Suprapubic skin (tissue), 4 donors: ENCODE results near the gene KCNG2.

Experiments
- POLR2A ChIP-seq, 2 donors: fragments of 450-650 bp; IDR thresholded peaks; one replicate each; pipeline ENCODE4 v1.6.1; 2017; ENCODE audit warnings: antibody characterized with exemption in 2 of 2, mild to moderate bottlenecking in 2 of 2, moderate library complexity in 2 of 2
- POLR2AphosphoS5 ChIP-seq, 3 donors: sonication (generic); formaldehyde crosslinking; IDR thresholded peaks; one replicate each; pipeline ENCODE4 v1.6.1; 2017; ENCODE audit warnings: antibody characterized with exemption in 3 of 3
- TF ChIP-seq, protein P1 (sequence below), 2 donors: fragments of 200-600 bp in 1 of 2; fragments of 450-650 bp in 1 of 2; sonication (generic) in 1 of 2; IDR thresholded peaks; one replicate each; pipeline ENCODE4 v1.5.1; 2016 to 2019; ENCODE audit warnings: antibody characterized with exemption in 2 of 2, mild to moderate bottlenecking in 1 of 2, moderate library complexity in 1 of 2

DNA sequence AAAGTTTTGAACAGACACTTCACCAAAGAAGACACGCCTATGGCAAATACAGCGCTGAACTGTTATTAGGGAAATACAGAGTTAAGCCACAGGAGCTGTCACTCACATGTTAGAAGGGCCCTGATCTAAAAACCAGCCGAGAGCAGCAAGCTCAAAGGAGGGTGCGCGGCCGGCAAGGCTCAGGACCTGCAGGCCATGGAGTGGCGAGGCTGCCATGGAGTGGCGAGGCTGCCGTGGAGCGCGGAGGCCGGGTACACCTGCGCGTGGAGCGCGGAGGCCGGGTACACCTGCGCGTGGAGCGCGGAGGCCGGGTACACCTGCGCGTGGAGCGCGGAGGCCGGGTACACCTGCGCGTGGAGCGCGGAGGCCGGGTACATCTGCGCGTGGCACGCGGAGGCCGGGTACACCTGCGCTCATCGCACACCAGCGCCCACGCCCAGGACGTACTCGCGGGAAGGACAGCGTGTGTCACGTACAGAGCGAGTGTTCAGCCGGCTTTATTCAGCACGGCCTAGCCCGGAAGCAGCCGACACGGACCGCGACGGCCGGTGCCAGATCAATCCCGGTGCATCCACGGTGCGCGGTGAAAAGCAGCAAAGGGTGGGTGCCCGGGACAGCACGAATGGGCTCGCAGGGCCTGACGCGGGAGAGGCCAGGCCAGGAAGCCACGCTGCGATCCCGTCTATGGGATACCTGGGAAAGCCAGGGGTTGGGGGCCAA lies 84.9 kb downstream of the KCNG2 start:
- no peak for TF ChIP-seq POLR2A (IDR thresholded peaks at IDR 0.05)
- TF ChIP-seq, protein P1, sequence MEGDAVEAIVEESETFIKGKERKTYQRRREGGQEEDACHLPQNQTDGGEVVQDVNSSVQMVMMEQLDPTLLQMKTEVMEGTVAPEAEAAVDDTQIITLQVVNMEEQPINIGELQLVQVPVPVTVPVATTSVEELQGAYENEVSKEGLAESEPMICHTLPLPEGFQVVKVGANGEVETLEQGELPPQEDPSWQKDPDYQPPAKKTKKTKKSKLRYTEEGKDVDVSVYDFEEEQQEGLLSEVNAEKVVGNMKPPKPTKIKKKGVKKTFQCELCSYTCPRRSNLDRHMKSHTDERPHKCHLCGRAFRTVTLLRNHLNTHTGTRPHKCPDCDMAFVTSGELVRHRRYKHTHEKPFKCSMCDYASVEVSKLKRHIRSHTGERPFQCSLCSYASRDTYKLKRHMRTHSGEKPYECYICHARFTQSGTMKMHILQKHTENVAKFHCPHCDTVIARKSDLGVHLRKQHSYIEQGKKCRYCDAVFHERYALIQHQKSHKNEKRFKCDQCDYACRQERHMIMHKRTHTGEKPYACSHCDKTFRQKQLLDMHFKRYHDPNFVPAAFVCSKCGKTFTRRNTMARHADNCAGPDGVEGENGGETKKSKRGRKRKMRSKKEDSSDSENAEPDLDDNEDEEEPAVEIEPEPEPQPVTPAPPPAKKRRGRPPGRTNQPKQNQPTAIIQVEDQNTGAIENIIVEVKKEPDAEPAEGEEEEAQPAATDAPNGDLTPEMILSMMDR (IDR thresholded peaks at IDR 0.05): no peak
- TF ChIP-seq POLR2AphosphoS5 (IDR thresholded peaks at IDR 0.05): no peak
